GM12891 (cell line): Measurements from ENCODE around the gene TMEM237.

Experiments
- POLR2A ChIP-seq: IDR thresholded peaks from 2 replicates; pipeline ENCODE4 v1.6.1; 2011; ENCODE audit warnings: low read depth, low read length, control low read depth
- POLR2AphosphoS5 ChIP-seq: IDR thresholded peaks from 2 replicates; pipeline ENCODE4 v1.6.1; 2011; ENCODE audit warnings: low read depth, low read length, control low read depth
- POU2F2 ChIP-seq: IDR thresholded peaks from 2 replicates; pipeline ENCODE4 v1.6.1; 2011; ENCODE audit warnings: low read depth, mild to moderate bottlenecking, control low read depth, low read length, moderate library complexity
- SPI1 ChIP-seq: IDR thresholded peaks from 2 replicates; pipeline ENCODE4 v1.6.1; 2011; ENCODE audit warnings: low read depth, low read length, control low read depth
- TAF1 ChIP-seq: IDR thresholded peaks from 2 replicates; pipeline ENCODE4 v1.6.1; 2011; ENCODE audit warnings: low read depth, low read length, control low read depth

DNA sequence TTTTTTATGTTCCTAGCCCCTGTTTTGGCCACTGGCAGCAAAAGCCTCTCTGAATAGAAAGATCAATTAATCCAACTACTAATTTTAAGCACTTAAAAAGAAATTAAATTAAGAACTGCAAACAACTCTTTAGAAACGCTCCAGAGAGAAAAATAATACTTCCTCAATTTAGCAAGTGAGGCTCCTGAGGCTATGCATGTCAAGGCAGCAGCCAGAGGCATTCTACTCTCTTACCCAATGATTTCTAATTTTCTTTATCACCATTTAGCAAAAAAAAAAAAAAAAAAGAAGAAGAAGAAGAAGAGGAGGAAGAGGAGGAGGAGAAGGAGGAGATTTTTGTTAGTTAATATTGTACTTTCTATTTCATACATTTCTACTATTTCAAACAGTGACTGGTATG lies 68.5 kb downstream of the TMEM237 start:
- TF ChIP-seq POLR2A (no peak), POLR2AphosphoS5 (no peak), TAF1 (no peak), POU2F2 (no peak), SPI1 (no peak)
